NCI-H146 treated with DMSO at 0.1 percent for 48 hours (cell line): Measurements from ENCODE around the gene ALG3.
"Not testable (repeated sequence)": the region's sequence is repeated elsewhere in the genome, so short reads cannot be mapped to it uniquely, and the experiment has no call there.

Source experiments
- DNase-seq: peaks from one replicate; lab custom pipeline; 2025; ENCODE audit not compliant: unreplicated experiment; lab: John Stamatoyannopoulos, UW

The ALG3 gene

DNA sequence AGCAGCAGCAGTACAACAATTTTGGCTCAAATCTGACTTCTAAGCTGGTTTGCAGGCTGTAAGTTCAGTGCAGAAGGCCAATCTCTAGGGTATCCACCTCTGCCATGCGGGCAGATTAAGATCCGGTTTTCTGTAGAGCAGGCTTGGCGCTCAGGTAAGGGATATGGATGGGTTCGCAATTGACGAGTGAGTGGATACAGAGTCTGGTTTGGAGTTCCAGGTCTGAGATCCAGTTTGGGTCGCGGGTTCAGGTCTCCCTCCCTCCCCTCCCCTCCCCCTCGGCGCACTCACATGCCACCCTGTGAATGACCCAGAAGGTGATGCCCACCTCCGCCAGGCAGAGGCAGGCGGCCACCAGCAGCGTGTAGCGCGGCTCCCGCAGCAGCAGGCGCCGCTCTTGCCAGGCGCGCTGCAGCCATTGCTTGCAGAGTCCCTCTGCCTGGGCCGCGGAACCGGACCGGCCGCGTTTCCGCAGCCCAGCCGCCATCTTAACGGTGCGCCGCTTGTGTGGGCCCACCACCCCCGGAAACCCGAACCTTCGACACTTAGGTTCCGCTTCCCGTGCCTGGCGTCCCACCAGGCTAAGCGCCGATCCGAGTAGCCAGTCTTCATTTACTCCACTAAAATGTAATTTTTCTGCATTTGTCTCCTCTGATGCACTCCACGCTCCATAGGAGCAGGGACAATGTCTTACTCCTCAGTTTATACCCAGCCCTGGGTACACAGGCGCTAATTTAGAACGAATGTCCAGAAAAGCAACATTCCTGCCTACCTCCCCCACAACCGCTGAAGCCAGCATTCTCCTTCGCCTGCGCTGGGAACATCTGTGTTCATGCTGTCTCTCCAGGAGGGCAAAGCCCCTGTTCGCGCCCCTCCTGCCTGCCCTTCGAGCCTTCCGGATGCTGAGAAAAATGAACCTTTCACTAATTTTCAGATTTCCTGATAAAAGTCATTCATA lies at the start of gene ALG3:
TSS of gene ALG3 (minus strand) at position 509 of the 958 bp plus-strand sequence. CDS start at position 487, 22 bp downstream.
- peak; percentile 70 for DNase-seq

DNA sequence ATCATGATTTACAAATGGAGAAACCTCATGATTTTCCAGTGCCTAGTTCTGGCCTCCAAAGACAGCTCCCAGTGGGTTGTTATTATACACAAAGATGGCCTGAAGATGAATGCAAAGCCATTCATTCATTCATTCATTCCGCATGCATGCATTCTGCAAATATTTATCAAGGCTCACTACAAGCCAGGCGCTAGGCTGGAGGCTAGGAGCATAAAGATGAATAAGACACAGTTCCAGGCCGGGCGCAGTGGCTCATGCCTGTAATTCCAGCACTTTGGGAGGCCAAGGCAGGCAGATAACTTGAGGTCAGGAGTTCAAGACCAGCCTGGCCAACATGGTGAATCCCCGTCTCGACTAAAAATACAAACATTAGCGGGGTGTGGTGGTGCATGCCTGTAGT lies 47.9 kb upstream of the ALG3 start:
- DNase-seq: no peak

DNA sequence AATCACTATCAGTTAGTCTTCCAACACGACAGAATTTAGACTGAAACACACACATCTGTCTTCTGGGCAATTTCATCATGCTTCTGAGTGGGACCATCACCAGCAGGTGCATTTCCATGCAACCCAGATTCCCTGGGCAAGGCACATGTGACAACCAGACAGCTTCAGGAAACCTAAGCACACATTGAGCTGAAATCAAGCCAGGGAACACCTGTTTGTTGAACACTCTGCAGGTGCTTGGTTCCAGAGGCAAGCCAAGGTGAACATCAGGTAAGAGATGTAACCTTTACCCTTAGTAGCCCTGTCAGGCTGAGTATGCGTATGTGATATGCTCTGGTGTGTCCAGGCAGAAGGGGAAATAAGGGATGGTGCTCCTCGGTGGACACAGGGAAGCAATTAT lies 47.0 kb upstream of the ALG3 start:
- DNase-seq: no peak

DNA sequence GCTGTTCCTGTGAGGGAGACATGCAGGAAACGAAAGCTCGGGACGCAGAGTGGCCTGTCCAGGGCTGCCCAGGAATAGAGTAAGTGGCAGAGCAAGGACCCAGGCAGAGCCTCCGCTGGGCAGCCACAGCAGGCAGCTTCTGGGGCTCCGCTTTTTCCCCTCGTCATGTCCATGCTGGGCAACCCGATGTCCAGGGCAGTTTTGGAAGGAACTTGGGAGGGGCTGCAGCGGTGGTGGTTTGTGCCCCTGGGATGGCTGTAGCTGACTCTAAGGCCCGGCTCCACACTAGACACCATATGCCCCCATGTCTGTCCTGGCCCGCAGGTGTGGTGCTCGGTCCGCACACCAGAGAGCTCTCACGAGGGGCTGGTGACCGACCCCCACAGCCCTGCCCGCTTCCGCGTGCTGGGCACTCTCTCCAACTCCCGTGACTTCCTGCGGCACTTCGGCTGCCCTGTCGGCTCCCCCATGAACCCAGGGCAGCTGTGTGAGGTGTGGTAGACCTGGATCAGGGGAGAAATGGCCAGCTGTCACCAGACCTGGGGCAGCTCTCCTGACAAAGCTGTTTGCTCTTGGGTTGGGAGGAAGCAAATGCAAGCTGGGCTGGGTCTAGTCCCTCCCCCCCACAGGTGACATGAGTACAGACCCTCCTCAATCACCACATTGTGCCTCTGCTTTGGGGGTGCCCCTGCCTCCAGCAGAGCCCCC lies 43.1 kb upstream of the ALG3 start:
- no peak for DNase-seq

DNA sequence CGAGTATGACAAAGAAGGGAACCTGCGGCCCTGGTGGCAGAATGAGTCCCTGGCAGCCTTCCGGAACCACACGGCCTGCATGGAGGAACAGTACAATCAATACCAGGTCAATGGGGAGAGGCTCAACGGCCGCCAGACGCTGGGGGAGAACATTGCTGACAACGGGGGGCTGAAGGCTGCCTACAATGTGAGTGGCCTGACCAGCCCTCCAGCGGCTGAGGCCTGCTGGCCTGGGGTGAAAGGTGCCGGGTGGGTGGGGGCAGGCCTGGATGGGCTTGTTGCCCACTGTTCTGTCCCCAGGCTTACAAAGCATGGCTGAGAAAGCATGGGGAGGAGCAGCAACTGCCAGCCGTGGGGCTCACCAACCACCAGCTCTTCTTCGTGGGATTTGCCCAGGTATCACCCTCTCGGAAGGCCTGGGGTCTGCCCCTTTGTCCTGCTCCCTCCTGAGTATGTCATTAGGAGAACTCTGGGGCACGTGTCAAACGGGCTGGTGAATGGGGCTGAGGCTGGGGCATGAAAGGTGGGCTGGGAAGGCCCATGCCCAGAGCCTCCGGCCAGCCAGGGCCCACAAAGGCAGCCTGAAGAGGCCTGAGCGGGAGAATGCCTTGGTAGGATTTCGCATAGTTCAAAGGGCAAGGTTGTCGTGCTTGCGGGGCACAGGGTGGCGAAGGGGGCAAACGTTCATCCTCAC lies 42.4 kb upstream of the ALG3 start:
- DNase-seq: no peak

DNA sequence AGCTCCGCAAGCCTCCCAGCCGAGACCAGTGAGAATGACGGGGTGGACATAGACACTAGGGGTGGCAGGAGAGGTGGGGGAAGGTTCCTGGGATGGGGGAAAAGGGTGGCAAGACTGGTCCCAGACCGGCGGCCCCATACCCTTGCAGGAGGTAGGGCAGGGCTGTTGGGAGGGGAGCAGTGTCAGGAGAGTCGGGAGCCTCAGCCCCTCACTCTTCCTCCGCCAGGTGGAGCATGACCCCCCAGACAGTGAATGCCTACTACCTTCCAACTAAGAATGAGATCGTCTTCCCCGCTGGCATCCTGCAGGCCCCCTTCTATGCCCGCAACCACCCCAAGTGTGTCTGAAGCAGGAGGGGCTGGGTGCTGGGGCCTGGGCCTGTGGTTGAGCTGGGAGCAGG lies 41.6 kb upstream of the ALG3 start:
- no peak for DNase-seq

DNA sequence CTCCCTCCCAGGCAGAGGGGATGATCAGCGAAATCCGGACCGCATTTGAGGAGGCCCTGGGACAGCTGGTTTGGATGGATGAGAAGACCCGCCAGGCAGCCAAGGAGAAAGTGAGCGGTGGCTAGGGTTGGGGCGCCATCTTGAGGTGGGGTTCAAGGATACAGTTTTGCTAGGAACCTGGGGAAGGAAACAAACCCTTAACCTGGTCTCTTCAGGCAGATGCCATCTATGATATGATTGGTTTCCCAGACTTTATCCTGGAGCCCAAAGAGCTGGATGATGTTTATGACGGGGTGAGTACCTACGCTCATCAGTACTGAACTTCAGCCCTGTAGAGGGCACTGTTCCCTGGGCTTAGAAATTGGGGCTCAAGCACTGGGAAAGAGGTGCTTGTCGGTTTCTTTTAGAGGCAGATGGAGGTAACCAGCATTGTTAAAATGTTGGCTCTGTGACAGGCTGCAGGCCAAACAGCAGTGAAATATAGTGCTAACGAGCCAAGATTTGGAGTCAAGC lies 40.7 kb upstream of the ALG3 start:
- DNase-seq: peak; percentile 68

DNA sequence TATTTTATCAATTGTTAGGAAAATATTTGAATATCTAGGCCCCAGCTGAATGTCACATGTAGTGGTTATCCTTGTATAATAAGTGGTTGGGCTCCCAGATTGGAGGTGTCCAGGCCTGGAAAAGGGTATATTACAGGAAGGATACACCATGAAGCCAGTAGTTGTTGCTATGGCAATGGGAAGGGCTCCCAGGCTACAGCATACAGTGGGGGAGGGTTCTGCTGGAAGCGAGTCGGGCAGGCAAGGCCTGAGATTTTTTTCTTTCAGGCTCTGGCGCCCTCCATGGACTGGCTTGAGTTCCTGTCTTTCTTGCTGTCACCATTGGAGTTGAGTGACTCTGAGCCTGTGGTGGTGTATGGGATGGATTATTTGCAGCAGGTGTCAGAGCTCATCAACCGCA lies 35.9 kb upstream of the ALG3 start:
- peak; percentile 73 for DNase-seq

DNA sequence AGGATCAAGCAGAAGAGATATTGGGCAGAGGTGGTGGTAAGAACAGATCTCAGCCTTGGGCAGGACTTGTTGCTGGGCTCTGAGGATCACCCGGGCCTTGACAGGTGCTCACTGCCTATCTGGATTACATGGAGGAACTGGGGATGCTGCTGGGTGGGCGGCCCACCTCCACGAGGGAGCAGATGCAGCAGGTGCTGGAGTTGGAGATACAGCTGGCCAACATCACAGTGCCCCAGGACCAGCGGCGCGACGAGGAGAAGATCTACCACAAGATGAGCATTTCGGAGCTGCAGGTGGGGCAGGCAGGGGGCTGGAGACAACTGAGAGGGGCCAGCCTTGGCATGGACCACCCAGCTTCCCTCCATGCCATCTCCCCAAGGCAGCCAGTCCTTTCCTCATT lies 34.9 kb upstream of the ALG3 start:
- no peak for DNase-seq

DNA sequence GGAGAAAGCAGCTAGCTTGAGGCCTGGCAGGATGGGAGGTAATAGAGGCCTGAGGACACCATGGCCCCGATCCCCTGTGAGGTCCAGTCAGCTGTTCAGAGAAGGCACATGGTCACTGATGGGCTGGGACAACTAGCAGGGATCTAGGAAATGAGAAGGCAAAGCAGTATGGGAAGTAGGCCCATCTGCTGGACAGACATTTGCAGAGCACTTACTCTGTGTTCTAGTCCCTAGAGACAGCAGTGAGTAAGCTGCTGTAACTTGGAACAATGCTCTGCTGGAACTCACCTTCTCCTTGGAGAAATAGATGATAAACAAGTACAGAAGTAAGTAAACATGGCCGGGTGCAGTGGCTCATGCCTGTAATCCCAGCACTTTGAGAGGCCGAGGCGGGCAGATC lies 34.2 kb upstream of the ALG3 start:
- DNase-seq: no peak

DNA sequence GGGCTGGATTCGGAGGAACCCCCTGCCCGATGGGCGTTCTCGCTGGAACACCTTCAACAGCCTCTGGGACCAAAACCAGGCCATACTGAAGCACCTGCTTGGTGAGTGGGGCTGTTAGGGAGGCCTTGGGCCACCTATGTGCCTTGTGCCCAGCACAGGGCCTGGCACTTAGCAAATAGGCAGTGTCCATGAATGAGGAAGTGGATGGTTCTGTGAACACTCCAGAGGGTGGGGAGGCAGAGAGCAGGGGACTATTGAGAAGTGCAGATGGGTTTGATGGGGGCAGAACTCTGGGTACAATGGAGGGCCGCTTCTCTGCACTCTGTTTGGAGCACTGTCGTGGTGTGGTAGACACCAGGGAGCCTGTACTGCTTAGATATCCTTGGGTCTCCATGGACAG lies 28.6 kb upstream of the ALG3 start:
- DNase-seq: no peak

DNA sequence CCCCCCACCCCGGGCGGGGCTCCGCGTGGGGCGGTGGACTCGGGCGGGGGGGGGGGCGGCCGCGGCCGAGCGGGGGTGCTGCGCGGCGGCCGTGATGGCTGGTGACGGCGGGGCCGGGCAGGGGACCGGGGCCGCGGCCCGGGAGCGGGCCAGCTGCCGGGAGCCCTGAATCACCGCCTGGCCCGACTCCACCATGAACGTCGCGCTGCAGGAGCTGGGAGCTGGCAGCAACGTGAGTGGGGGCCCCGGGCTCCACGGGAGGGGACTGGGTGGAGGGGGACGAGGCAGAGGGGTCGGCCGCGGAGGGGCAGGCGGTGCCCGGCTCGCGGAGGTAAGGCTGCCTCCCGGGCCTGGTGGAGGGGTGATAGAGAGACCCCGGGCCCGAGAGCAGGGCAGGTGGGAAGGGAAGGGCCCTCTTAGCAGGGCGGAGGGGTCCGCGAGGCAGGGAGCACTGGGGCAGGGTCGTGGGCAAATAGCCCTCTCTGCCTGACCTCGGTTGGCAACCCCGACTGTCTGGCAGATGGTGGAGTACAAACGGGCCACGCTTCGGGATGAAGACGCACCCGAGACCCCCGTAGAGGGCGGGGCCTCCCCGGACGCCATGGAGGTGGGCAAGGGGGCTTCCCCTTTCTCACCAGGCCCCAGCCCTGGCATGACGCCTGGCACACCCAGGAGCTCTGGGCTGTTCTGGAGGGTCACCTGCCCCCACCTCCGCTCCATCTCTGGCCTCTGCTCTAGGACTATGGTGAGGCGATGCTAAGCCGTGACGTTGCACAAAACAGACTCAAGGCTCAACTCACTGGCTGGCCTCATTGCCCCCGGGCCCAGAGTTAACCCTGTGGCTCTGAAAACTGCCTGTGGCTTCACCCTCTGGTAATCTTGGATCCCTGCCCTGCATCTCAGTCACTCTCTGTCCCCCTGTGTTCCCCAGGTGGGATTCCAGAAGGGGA lies 27.5 kb upstream of the ALG3 start, which contains the start of gene ECE2:
TSS of gene ECE2 (plus strand) at position 62 of the 950 bp plus-strand sequence. CDS start at position 194, 132 bp downstream.
- no peak for DNase-seq

DNA sequence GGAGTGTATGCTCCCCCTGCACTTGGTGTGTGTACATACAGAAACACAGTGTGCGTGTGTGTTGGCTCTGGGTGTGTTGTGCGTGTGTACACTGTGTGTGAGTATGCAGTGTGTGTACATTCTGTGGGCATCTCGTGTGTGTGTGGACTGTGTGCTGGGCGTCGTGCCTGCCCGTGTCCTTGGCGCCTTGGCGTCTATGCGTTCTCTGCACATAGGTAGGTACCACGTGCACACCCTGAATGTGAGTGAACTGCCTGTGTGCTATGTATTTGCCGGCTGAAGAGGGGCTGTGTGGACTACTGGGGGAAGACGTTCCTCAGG lies 26.6 kb upstream of the ALG3 start:
- no peak for DNase-seq

DNA sequence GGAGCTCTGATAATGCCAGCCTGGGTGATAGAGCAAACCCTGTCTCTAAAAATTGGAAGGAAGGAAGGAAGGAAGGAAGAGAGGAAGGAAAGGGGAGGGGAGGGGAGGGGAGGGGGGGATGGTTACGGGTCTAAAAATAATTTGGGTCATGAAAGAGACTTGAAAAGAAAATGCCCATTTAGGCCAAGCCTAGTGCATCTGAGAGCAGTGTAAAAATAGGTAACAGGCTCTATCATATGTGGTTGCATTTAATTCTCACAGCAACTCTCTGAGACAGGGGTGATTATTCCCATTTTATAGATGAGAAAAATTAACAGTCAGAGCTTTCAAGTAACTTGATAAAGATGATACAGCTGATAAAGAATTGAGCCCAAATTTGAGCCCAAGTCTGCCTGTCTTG lies 23.5 kb upstream of the ALG3 start:
- DNase-seq: no peak

DNA sequence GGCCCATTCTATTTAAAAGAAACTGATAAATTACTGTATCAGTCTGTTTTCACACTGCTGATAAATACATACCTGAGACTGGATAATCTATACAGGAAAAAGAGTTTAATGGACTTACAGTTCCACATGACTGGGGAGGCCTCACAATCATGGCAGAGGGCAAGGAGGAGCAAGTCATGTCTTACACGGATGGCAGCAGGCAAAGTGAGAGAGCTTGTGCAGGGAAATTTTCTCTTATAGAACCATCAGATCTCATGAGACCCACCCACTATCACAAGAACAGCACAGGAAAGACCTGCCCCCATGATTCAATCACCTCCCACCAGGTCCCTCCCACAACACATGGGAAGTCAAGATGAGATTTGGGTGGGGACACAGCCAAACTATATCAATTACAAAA lies 18.5 kb upstream of the ALG3 start:
- not testable (repeated sequence) for DNase-seq

DNA sequence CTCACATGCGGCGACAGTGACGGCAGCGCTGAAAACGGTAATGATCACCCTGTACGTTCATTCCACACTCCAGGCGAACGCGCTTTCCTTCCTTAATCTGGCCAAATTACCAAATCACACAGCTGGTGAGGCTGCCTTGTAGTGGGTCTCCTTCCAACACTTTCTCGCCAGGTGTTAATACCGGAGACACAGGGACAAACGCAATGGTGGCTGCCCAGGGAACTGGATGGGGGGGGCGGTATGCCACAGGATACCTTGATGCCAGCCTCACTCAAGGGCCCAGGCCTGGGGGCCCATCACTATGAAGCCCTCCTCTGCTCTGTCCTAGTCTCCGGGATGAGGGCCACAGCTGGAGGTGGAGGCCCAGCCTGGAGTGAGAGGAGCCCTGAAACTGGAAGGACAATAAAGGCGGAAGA lies 14.0 kb upstream of the ALG3 start:
- no peak for DNase-seq

DNA sequence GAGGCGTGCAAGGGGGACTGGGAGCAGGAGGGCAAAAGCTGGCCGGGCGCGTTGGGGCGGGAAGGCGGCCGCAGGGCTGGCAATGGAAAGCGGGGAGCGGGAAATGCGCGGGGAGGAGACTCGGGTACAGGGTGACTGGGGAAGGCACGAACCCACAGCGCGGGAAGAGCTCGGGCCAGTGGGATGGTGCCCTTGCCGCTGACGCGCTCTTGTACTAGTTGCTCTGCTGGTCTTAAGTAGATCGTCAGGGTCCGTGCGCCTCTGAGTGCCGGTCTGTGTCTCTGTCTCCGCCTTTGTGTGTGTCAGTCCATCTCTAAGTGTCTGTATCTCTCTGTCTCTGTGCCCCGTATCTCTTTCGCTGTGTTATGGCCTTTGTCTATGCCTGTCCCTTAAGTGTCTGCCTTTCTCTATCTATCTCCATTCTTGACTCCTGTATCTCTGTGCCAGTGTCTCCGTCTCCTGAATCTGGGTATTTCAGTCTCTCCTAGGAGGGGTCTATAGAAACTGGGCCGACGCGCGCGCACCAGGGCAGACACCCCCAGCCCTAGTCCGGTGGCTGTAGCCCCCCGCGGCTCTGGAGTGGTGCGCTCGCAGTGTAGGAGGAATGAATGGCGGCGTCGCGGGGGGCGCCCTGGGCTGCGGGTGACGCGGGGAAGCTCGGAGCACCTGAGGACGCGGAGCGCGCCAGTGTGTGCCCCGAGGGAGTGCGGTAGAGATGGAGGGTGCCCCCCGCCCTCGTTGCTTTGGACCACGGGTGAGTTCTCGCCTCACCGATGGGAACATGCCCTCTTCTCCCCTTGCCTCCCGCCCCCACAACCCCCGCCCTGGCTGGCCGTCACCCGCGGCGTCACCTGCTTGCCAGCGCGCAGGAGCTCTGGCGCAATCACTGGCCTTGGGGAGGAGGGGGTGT lies 13.3 kb upstream of the ALG3 start:
- DNase-seq: peak; percentile 80

DNA sequence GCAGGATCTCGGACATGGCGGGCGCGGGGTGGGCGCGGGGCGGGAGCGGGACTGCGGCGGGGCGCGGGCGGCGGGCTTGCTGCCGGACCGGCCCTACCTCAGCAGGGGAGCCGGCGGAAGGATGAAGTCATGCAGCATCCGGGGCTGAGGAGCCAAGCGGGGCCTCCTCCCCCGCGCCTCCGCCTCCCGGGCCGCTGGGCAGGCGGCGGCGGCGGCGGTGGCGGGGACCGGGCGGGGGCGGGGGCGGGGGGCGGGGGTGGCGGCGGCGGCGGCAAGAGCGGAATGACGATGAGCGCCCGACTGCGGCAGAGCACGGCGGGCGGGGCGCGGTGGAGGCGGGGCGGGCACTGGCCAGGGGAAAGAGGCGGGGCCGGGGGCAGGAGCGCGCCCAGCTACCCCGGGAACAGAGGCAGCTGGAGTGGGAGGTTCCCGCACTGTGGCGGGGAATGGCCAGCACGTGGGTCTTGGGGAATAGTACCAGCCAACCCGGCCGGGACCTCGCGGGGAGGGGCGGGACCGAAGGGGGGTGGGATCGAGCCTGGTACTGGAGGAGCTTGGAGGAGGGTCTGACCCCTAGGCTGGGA lies 12.6 kb upstream of the ALG3 start, which contains the start of gene CAMK2N2:
TSS of gene CAMK2N2 (minus strand) at position 284 of the 584 bp plus-strand sequence. CDS start at position 16, 268 bp downstream.
- DNase-seq: peak; percentile 95
